Ishikawa (cell line): ENCODE data around the gene FTO.
A peak's percentile ranks its signal among the peaks of the same experiment; 100 is the strongest.

Experiments used
- CEBPB ChIP-seq: IDR thresholded peaks from 2 replicates; pipeline ENCODE4 v1.6.1; 2012
- CREB1 ChIP-seq: IDR thresholded peaks from 2 replicates; pipeline ENCODE4 v1.6.1; 2012; ENCODE audit warnings: low read depth
- EGR1 ChIP-seq: IDR thresholded peaks from 2 replicates; pipeline ENCODE4 v1.6.1; 2012
- EP300 ChIP-seq: IDR thresholded peaks from 2 replicates; pipeline ENCODE4 v1.6.1; 2012; ENCODE audit warnings: borderline replicate concordance
- FOXM1 ChIP-seq: IDR thresholded peaks from 2 replicates; pipeline ENCODE4 v1.6.1; 2012; ENCODE audit warnings: low read depth, borderline replicate concordance
- MAX ChIP-seq: IDR thresholded peaks from 2 replicates; pipeline ENCODE4 v1.6.1; 2012
- NFIC ChIP-seq: IDR thresholded peaks from 2 replicates; pipeline ENCODE4 v1.6.1; 2012
- RAD21 ChIP-seq: IDR thresholded peaks from 2 replicates; pipeline ENCODE4 v1.6.1; 2012; ENCODE audit warnings: low read depth
- REST ChIP-seq: IDR thresholded peaks from 2 replicates; pipeline ENCODE4 v1.6.1; 2012; ENCODE audit warnings: low read depth, mild to moderate bottlenecking
- TAF1 ChIP-seq: IDR thresholded peaks from 2 replicates; pipeline ENCODE4 v1.6.1; 2012; ENCODE audit warnings: low read depth, mild to moderate bottlenecking
- TCF12 ChIP-seq: IDR thresholded peaks from 2 replicates; pipeline ENCODE4 v1.6.1; 2012; ENCODE audit warnings: low read depth
- TEAD4 ChIP-seq: IDR thresholded peaks from 2 replicates; pipeline ENCODE4 v1.6.1; 2012
- USF1 ChIP-seq: IDR thresholded peaks from 2 replicates; pipeline ENCODE4 v1.6.1; 2012
- YY1 ChIP-seq: IDR thresholded peaks from 2 replicates; pipeline ENCODE4 v1.6.1; 2012; ENCODE audit warnings: low read depth
- ZBTB7A ChIP-seq: IDR thresholded peaks from 2 replicates; pipeline ENCODE4 v1.6.1; 2012; ENCODE audit warnings: low read depth

FTO gene

GRCh38 chr16:53936529-53936928 is 232.6 kb downstream of the FTO start:
- TF ChIP-seq FOXM1 (no peak), TEAD4 (no peak), MAX (no peak), NFIC (no peak), CEBPB (no peak), TAF1 (no peak), YY1 (no peak), REST (no peak), RAD21 (no peak), TCF12 (no peak), CREB1 (no peak), EGR1 (no peak), EP300 (no peak), USF1 (no peak), ZBTB7A (no peak)

GRCh38 chr16:53937161-53937880 is 233.4 kb downstream of the FTO start:
- TF ChIP-seq EGR1, result no peak
- no peak for TF ChIP-seq CREB1
- no peak for TF ChIP-seq MAX
- TF ChIP-seq CEBPB, result no peak
- no peak for TF ChIP-seq TAF1
- no peak for TF ChIP-seq TEAD4
- no peak for TF ChIP-seq ZBTB7A
- no peak for TF ChIP-seq USF1
- TF ChIP-seq REST, result no peak
- no peak for TF ChIP-seq YY1
- TF ChIP-seq FOXM1, result no peak
- TF ChIP-seq TCF12, result no peak
- TF ChIP-seq RAD21, result no peak
- no peak for TF ChIP-seq EP300
- no peak for TF ChIP-seq NFIC

- TF ChIP-seq CREB1 (no peak), TEAD4 (no peak), YY1 (no peak), MAX (no peak), FOXM1 (no peak), EP300 (no peak), TAF1 (no peak), USF1 (no peak), CEBPB (no peak), EGR1 (no peak), NFIC (no peak), TCF12 (no peak)
Observed at GRCh38 chr16:53944025-53944424, 240.1 kb downstream of the FTO start.

- TF ChIP-seq RAD21 (peak; percentile 70), TCF12 (no peak)
Observed at GRCh38 chr16:53945996-53946395, 242.0 kb downstream of the FTO start.

- no peak for TF ChIP-seq TAF1
- TF ChIP-seq CEBPB, result no peak
- TF ChIP-seq NFIC, result no peak
- no peak for TF ChIP-seq TCF12
- TF ChIP-seq MAX, result no peak
- TF ChIP-seq FOXM1, result no peak
Observed at GRCh38 chr16:53946746-53947386, 242.9 kb downstream of the FTO start.
